A673 (cell line): Measurements from ENCODE around the gene NPC1L1.

Experiments used
- CTCF ChIP-seq: fragments of 300-800, 200-600 bp; sonication (generic); conservative IDR thresholded peaks from 2 replicates; pipeline ENCODE4 v1.5.1; 2017; ENCODE audit warnings: low read depth, mild to moderate bottlenecking, antibody characterized with exemption, low read length, moderate library complexity, mixed read lengths
- EZH2 ChIP-seq: fragments of 200-600 bp; sonication (generic); IDR thresholded peaks from 2 replicates; pipeline ENCODE4 v1.6.1; 2017; ENCODE audit warnings: borderline replicate concordance, low read depth, mild to moderate bottlenecking, mixed read lengths, antibody characterized with exemption, low read length; ENCODE audit not compliant: poor library complexity, severe bottlenecking

- TF ChIP-seq EZH2: no peak
- TF ChIP-seq CTCF: no peak
Observed at GRCh38 chr7:44568771-44569560, 27.8 kb upstream of the NPC1L1 start.
